PC-3 (cell line): ENCODE results near the gene GIGYF2.

ENCODE experiments used
- CTCF ChIP-seq: fragments of 300-600 bp; sonication (generic); conservative IDR thresholded peaks from 2 replicates; pipeline ENCODE4 v1.5.1; 2017; ENCODE audit warnings: antibody characterized with exemption, low read depth, mild to moderate bottlenecking, low read length
- EZH2phosphoT487 ChIP-seq: fragments of 300-600 bp; sonication (generic); IDR thresholded peaks from 2 replicates; pipeline ENCODE4 v1.6.1; 2018; ENCODE audit warnings: mild to moderate bottlenecking, antibody characterized with exemption, low read length, borderline replicate concordance

- TF ChIP-seq CTCF (no peak), EZH2phosphoT487 (no peak)
These were observed 16.4 kb downstream of the GIGYF2 start for GRCh38 chr2:232713505-232713904.
